Hematopoietic multipotent progenitor cell treated with erythropoietin and hydrocortisone succinate and interleukin-3 and kit ligand, for 15 days (in vitro differentiated cells): Measurements from ENCODE around the gene LRIG1.
"Not testable (repeated sequence)": the region's sequence is repeated elsewhere in the genome, so short reads cannot be mapped to it uniquely, and the experiment has no call there.

ENCODE experiments used
- DNase-seq: peaks from one replicate; pipeline ENCODE4 v3.0.0-alpha.2; 2015; ENCODE audit warnings: low spot score

LRIG1 gene

GRCh38 chr3:66441129-66441528 lies 59.7 kb downstream of the LRIG1 start:
- no peak for DNase-seq

- DNase-seq = no peak
Observed at GRCh38 chr3:66439666-66440344, 61.0 kb downstream of the LRIG1 start.

DNA sequence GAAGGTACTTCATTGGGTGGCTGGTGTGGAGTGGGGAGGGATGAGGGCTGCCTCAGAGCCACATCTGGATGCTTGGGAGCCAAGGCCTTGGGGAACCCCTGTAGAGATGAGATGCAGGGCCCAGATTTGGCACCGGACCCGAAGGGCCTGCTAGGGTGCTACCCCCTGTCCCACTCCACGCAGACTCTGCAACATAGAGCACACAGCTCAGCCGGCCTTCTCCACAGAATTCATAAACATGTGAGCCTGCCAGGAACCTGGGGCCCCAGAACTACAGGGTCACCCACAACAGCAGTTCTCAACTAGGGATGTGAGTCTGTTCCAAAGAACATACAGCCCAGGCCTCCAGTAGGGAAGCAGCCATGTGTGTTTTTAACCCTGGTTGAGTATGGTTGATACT lies 62.8 kb downstream of the LRIG1 start:
- DNase-seq = no peak

GRCh38 chr3:66437341-66437929 lies 63.4 kb downstream of the LRIG1 start:
- DNase-seq = no peak

DNA sequence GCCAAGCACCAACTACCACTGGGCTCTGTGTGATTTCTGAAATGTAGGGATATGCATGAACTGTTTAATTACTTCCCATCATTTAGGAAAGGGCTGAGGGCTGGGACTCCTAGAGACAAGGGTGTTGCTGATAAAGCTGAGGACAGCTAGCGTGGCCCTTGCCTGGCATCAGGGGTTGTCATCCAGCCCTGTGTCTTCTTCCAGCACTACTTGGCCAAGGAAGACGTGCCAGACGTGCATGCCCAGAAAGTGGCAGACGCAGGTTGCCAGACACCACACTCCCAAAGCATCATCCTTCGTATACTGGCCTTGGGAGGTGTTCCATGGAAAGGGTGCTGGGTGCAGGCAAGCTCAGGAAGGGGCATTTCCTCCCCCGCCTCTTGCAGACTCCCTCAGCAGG lies 64.8 kb downstream of the LRIG1 start:
- no peak for DNase-seq

DNA sequence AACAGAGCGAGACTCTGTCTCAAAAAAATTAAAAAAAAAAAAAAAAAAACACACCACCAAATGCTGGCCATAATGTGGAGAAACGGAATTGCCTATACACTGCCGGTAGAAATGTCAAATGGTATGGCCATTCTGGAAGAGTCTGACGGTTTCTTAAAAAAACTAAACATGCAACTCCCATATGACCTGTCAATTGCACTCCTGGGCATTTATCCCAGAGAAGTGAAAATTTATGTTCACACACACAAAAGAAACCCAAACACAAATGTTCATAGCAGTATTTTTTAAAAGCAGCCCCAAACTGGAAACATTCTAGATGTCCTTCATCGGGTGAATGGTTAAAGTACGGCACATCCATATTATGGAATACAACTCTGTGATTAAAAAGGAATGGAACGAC lies 66.1 kb downstream of the LRIG1 start:
- DNase-seq = no peak

DNA sequence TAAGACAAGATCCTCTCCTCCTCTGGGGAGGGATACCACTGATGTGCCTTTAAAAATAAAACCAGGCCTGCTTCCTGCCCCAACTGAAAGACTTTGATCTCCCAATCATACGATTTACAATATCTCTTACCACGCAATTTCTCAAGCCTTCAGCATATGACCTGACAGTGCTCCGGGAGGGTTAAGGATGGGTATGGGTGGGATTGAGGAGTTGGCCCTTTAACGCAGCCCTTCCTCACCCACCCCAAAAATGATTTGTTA lies 67.4 kb downstream of the LRIG1 start:
- no peak for DNase-seq

GRCh38 chr3:66432767-66433521 lies 67.9 kb downstream of the LRIG1 start:
- DNase-seq = no peak

GRCh38 chr3:66432041-66432766 lies 68.6 kb downstream of the LRIG1 start:
- no peak for DNase-seq

DNA sequence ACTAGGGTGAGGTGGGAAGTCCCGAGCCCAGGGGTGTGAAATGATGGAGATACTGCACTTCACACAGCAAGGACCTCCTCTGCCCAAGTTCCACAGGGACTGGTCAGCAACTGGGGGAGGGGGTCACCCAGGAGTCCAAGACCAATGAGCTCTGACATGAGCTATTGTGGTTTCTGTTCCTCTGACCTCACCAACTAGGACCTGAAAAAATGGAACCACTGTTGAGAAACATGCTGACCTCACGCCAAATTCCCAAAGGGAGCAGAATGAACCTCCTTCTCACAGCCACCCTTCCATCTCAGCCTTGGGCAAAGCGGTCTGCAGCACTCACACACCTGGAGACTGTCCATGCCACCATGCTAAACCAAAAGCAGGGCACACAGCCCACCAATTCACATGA lies 69.3 kb downstream of the LRIG1 start:
- DNase-seq = no peak

DNA sequence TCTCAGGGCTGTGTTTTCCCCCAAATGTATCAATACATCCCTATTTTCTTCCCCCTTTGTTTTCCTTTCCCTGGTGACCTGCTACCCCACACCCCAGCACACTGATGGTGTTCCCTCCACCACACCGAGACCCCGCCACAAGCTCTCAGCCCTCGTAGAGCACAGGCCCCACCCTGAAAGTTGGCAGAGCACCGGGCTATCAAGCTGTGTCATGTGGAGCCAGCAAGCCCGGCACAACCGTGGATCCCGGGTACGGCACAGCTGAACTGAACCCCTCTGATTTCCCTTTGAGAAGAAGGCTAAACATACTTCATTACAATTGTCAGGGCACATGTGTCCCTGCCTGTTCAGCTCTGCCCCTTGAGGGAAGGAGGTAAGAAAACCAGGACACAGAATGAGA lies 69.9 kb downstream of the LRIG1 start:
- no peak for DNase-seq

DNA sequence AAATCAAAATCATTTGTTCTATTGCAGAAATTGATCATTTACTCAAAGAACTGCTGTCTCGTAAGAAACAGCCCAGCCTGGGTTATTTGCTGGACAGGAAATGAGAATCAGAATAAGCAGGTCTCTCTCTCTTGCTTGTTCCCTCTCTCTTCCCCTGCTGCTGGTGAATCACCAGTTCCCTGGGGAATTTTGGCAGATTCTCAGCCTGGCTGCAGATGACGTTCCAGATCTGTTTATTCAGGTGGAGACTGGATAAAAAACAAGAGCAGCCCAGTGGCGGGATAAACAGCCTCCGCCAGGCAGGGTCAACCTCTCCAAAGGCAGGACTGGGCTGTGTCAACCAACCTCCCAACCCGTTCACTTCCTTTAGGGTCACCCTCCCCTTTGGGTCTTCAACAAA lies 72.1 kb downstream of the LRIG1 start:
- DNase-seq = no peak

DNA sequence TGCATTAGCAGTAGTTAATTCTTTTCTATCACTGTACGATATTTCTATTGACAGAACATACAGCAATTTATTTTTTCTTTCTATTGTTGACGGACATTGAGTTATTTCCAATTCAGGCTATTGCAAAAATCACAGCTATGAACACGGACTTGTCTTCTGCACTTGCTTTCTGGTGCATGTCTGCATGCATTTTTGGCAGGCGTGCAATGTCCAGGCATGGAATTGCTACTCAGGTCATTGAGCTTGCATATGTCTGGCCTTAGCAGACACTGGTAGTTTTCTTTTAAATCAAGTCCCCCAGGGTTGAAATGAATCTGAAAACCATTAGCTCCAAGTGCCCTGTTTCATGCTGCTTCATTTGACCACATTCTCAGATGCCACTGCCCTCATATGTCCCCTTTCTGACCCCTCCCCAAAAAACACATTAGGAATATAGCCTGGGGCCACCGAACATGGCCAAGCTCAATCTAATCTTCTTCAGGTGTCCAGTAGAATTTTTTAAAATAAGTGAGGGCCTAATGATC lies 72.8 kb downstream of the LRIG1 start:
- no peak for DNase-seq

- no peak for DNase-seq
Observed at GRCh38 chr3:66427352-66427751, 73.5 kb downstream of the LRIG1 start.

DNA sequence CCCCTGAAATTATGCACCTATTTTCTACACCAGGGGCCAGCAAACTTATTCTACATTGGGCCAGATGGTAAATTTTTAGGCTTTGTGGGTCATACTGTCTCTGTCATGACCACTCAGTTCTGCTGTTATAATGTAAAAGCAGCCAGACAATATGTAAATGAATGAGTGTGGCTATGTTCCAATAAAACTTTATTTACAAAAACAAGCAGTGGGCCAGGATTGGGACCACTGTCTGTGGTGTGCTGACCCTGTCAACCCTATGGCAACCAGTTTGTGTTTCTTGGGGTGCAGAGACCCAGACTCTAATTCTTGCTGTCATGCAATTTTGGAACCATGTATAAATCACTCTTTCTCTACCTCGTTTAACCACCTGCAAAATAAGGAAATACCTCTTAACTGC lies 74.7 kb downstream of the LRIG1 start:
- DNase-seq = no peak

GRCh38 chr3:66425576-66426114 lies 75.2 kb downstream of the LRIG1 start:
- no peak for DNase-seq

GRCh38 chr3:66425032-66425431 lies 75.8 kb downstream of the LRIG1 start:
- no peak for DNase-seq

DNA sequence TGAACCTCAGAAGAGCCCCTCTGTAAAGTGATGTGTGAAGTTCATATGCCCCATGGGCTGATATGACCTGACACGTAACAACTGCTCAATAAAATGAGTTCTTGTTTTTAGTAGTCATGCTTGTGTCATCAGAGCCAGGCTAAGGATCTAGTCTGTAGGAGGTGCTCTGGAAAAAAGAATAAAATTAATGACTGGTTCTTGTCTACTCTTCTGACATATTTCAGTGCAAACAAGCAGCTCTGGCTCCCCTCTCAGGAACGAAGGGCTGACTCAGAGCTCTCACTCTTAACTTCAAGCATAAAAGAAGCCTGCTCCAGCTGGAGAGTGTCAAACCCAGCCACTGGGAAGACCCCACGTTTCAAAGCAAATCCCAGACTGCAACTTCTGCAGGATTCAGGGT lies 77.0 kb downstream of the LRIG1 start:
- no peak for DNase-seq

DNA sequence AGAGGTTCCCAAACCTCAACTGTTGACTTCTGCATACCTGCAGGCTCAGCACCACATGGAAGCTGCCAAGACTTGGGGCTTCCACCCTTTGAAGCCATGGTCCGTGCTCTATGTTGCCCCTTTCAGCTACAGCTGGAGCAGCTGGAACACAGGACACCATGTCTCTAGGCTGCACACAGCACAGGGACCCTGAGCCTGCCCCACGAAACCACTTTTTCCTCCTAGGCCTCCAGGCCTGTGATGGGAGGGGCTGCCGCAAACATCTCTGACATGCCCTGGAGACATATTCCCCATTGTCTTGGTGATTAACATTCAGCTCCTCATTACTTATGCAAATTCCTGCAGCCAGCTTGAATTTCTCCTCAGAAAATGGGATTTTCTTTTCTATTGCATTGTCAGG lies 78.9 kb downstream of the LRIG1 start:
- DNase-seq = not testable (repeated sequence)

DNA sequence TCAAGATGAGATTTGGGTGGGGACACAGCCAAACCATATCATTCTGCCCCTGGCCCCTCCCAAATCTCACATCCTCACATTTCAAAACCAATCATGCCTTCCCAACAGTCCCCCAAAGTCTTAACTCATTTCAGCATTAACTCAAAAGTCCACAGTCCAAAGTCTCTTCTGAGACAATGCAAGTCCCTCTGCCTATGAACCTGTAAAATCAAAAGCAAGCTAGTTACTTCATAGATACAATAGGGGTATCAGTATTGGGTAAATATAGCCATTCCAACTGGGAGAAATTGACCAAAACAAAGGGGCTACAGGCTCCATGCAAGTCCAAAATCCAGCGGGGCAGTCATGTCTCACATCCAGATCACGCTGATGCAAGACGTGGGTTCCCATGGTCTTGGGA lies 79.7 kb downstream of the LRIG1 start:
- not testable (repeated sequence) for DNase-seq

DNA sequence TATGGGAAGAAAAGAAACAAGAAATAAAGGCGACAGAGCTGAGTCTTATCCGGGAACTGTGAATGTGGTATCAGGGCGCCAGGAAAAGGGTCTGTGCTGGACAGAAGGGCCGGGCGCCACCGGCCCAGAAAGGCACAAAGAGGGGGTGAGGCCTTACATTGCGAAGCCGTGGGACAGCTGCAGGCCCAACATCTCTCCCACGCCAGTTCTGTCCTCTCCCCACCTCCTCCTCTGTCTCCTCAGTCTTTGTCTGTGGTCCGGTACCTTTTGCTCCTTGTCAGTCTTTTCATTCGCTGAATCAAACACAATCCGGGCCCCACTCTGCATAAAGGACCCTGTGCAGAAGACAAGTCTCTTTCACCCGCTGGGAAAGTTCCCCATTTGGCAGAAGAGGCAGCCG lies 81.8 kb downstream of the LRIG1 start:
- DNase-seq = no peak

DNA sequence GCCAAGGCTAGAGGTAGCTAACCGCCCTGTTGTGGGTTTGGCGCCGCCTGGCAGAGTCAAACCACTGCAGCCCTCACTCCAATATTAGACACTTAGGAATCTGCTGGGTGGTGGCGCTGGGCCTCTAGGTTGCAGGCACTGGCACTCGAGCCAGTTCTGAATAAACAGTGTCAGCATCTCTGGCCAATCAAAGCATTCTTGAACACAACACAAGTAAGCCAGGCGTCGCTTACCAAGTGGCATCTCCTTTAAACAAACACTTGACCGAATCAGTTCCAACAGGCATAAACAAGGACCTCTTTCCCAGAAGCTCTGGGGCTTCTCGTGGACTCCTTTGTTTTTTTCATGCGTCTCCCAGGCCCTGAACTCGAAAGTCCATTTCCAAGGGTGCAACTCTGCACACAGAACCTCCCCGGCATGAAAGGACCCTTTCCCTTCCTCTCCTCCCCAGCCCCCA lies 82.3 kb downstream of the LRIG1 start:
- no peak for DNase-seq
